Activated naive CD4-positive, alpha-beta T cell treated with anti-CD3 and anti-CD28 coated beads, Interleukin-2, amount 50 U/mL, for 24 hours (primary cell): ENCODE data around the gene MAN2A1.

Experiments
- H3K27ac Mint-ChIP-seq: one replicate; pipeline ENCODE4 v1.8.0; 2021; ENCODE audit warnings: mild to moderate bottlenecking, mixed read lengths
- H3K27me3 Mint-ChIP-seq: one replicate; pipeline ENCODE4 v1.8.0; 2021; ENCODE audit warnings: mixed read lengths
- H3K36me3 Mint-ChIP-seq: one replicate; pipeline ENCODE4 v1.8.0; 2021; ENCODE audit warnings: mixed read lengths
- H3K4me1 Mint-ChIP-seq: one replicate; pipeline ENCODE4 v1.8.0; 2021; ENCODE audit warnings: mixed read lengths
- H3K4me3 Mint-ChIP-seq: one replicate; pipeline ENCODE4 v1.8.0; 2021; ENCODE audit warnings: mild to moderate bottlenecking, mixed read lengths
- H3K9me3 Mint-ChIP-seq: one replicate; pipeline ENCODE4 v1.8.0; 2021; ENCODE audit warnings: mixed read lengths

The MAN2A1 gene

GRCh38 chr5:109689740-109690241, at the start of gene MAN2A1:
Gene MAN2A1, plus strand, starts transcription at chr5:109689927. Its CDS starts 491 bp downstream, at chr5:109690418.
- peak within 1 kb of the TSS; percentile 90 for H3K27ac Mint-ChIP-seq
- H3K4me3 Mint-ChIP-seq = peak within 1 kb of the TSS; percentile 91
- H3K27me3 Mint-ChIP-seq = no peaks in the 10 kb centered on the region
- H3K4me1 Mint-ChIP-seq = peaks cover 37% of the 10 kb centered on the region
- H3K9me3 Mint-ChIP-seq = no peaks in the 10 kb centered on the region
- H3K36me3 Mint-ChIP-seq = peaks cover 4% of the 10 kb centered on the region

- H3K36me3 Mint-ChIP-seq = no peaks in the 10 kb centered on the region
- H3K4me1 Mint-ChIP-seq = no peaks in the 10 kb centered on the region
- H3K27me3 Mint-ChIP-seq = no peaks in the 10 kb centered on the region
- no peak overlapping the region for H3K27ac Mint-ChIP-seq
- H3K4me3 Mint-ChIP-seq = no peak overlapping the region
- peaks cover 6% of the 10 kb centered on the region for H3K9me3 Mint-ChIP-seq
These were observed 48.8 kb upstream of the MAN2A1 start for GRCh38 chr5:109640976-109641375.

- Mint-ChIP-seq H3K27me3 (no peaks in the 10 kb centered on the region), H3K9me3 (peaks cover 6% of the 10 kb centered on the region), H3K4me3 (no peak overlapping the region), H3K4me1 (no peaks in the 10 kb centered on the region), H3K27ac (no peak overlapping the region), H3K36me3 (no peaks in the 10 kb centered on the region)
These were observed 45.9 kb upstream of the MAN2A1 start for GRCh38 chr5:109643791-109644350.

GRCh38 chr5:109644829-109645228, 44.9 kb upstream of the MAN2A1 start:
- no peaks in the 10 kb centered on the region for H3K4me1 Mint-ChIP-seq
- H3K27me3 Mint-ChIP-seq = no peaks in the 10 kb centered on the region
- H3K27ac Mint-ChIP-seq = no peak overlapping the region
- no peak overlapping the region for H3K4me3 Mint-ChIP-seq
- H3K9me3 Mint-ChIP-seq = peaks cover 6% of the 10 kb centered on the region
- no peaks in the 10 kb centered on the region for H3K36me3 Mint-ChIP-seq

- Mint-ChIP-seq H3K9me3 (no peaks in the 10 kb centered on the region), H3K4me1 (no peaks in the 10 kb centered on the region), H3K4me3 (no peak overlapping the region), H3K27ac (no peak overlapping the region), H3K27me3 (no peaks in the 10 kb centered on the region), H3K36me3 (no peaks in the 10 kb centered on the region)
These were observed 44.0 kb upstream of the MAN2A1 start for GRCh38 chr5:109645707-109646192.

GRCh38 chr5:109649318-109649717, 40.4 kb upstream of the MAN2A1 start:
- Mint-ChIP-seq H3K36me3 (no peaks in the 10 kb centered on the region), H3K4me3 (no peak overlapping the region), H3K27ac (no peak overlapping the region), H3K27me3 (no peaks in the 10 kb centered on the region), H3K9me3 (no peaks in the 10 kb centered on the region), H3K4me1 (no peaks in the 10 kb centered on the region)

GRCh38 chr5:109650493-109650892, 39.2 kb upstream of the MAN2A1 start:
- no peaks in the 10 kb centered on the region for H3K27me3 Mint-ChIP-seq
- peaks cover 2% of the 10 kb centered on the region for H3K4me1 Mint-ChIP-seq
- no peak overlapping the region for H3K4me3 Mint-ChIP-seq
- H3K36me3 Mint-ChIP-seq = no peaks in the 10 kb centered on the region
- H3K27ac Mint-ChIP-seq = no peak overlapping the region
- no peaks in the 10 kb centered on the region for H3K9me3 Mint-ChIP-seq

- Mint-ChIP-seq H3K27me3 (no peaks in the 10 kb centered on the region), H3K4me1 (peaks cover 16% of the 10 kb centered on the region)
These were observed 37.6 kb upstream of the MAN2A1 start for GRCh38 chr5:109652096-109652495.

GRCh38 chr5:109653042-109653441, 36.7 kb upstream of the MAN2A1 start:
- H3K4me1 Mint-ChIP-seq = peaks cover 23% of the 10 kb centered on the region
- no peaks in the 10 kb centered on the region for H3K9me3 Mint-ChIP-seq
- no peaks in the 10 kb centered on the region for H3K27me3 Mint-ChIP-seq
- H3K36me3 Mint-ChIP-seq = no peaks in the 10 kb centered on the region
- no peak overlapping the region for H3K27ac Mint-ChIP-seq
- H3K4me3 Mint-ChIP-seq = no peak overlapping the region

More at GRCh38 chr5:109652096-109652495, 37.6 kb upstream of the MAN2A1 start:
- H3K4me3 Mint-ChIP-seq = no peak overlapping the region
- no peaks in the 10 kb centered on the region for H3K9me3 Mint-ChIP-seq
- H3K36me3 Mint-ChIP-seq = no peaks in the 10 kb centered on the region
- H3K27ac Mint-ChIP-seq = no peak overlapping the region

GRCh38 chr5:109653561-109654239, 36.0 kb upstream of the MAN2A1 start:
- Mint-ChIP-seq H3K27me3 (peaks cover 2% of the 10 kb centered on the region), H3K4me1 (peaks cover 23% of the 10 kb centered on the region), H3K36me3 (no peaks in the 10 kb centered on the region), H3K4me3 (no peak overlapping the region), H3K27ac (peak overlapping the region; percentile 17), H3K9me3 (no peaks in the 10 kb centered on the region)

GRCh38 chr5:109654455-109654854, 35.3 kb upstream of the MAN2A1 start:
- no peaks in the 10 kb centered on the region for H3K36me3 Mint-ChIP-seq
- H3K9me3 Mint-ChIP-seq = no peaks in the 10 kb centered on the region
- peaks cover 2% of the 10 kb centered on the region for H3K27me3 Mint-ChIP-seq
- H3K27ac Mint-ChIP-seq = no peak overlapping the region
- H3K4me3 Mint-ChIP-seq = no peak overlapping the region
- peaks cover 23% of the 10 kb centered on the region for H3K4me1 Mint-ChIP-seq

GRCh38 chr5:109655841-109656240, 33.9 kb upstream of the MAN2A1 start:
- peaks cover 23% of the 10 kb centered on the region for H3K4me1 Mint-ChIP-seq
- H3K27ac Mint-ChIP-seq = no peak overlapping the region
- H3K36me3 Mint-ChIP-seq = no peaks in the 10 kb centered on the region
- no peaks in the 10 kb centered on the region for H3K9me3 Mint-ChIP-seq
- peaks cover 2% of the 10 kb centered on the region for H3K27me3 Mint-ChIP-seq
- H3K4me3 Mint-ChIP-seq = no peak overlapping the region

GRCh38 chr5:109656829-109657228, 32.9 kb upstream of the MAN2A1 start:
- Mint-ChIP-seq H3K9me3 (no peaks in the 10 kb centered on the region), H3K4me3 (peak overlapping the region; percentile 31), H3K27me3 (peaks cover 2% of the 10 kb centered on the region), H3K36me3 (no peaks in the 10 kb centered on the region), H3K4me1 (peaks cover 23% of the 10 kb centered on the region), H3K27ac (no peak overlapping the region)

- no peak overlapping the region for H3K27ac Mint-ChIP-seq
- H3K36me3 Mint-ChIP-seq = no peaks in the 10 kb centered on the region
- no peak overlapping the region for H3K4me3 Mint-ChIP-seq
- H3K27me3 Mint-ChIP-seq = peaks cover 2% of the 10 kb centered on the region
- no peaks in the 10 kb centered on the region for H3K9me3 Mint-ChIP-seq
- H3K4me1 Mint-ChIP-seq = peaks cover 23% of the 10 kb centered on the region
These were observed 29.8 kb upstream of the MAN2A1 start for GRCh38 chr5:109659901-109660300.

GRCh38 chr5:109660301-109660700, 29.4 kb upstream of the MAN2A1 start:
- Mint-ChIP-seq H3K4me3 (no peak overlapping the region), H3K9me3 (no peaks in the 10 kb centered on the region), H3K36me3 (no peaks in the 10 kb centered on the region), H3K4me1 (peaks cover 22% of the 10 kb centered on the region), H3K27ac (no peak overlapping the region), H3K27me3 (peaks cover 2% of the 10 kb centered on the region)

GRCh38 chr5:109668237-109668636, 21.5 kb upstream of the MAN2A1 start:
- Mint-ChIP-seq H3K36me3 (no peaks in the 10 kb centered on the region), H3K4me3 (no peak overlapping the region), H3K27me3 (peaks cover 7% of the 10 kb centered on the region), H3K4me1 (no peaks in the 10 kb centered on the region), H3K9me3 (no peaks in the 10 kb centered on the region), H3K27ac (no peak overlapping the region)
